Measurements from ENCODE around the gene FGF6. TPM values are rescaled to one million over a fixed set of nuclear protein-coding genes. Genes with fewer than 3 reads are reported as not detected.

FGF6 gene
- total RNA-seq (2021) (not detected in 2 replicates), Bru-seq, nascent RNA (not detected), BruChase-seq, experiment 1, labeled RNA remaining after a 2-hour chase (not detected), BruChase-seq, experiment 2, labeled RNA remaining after a 6-hour chase (percentile 10 among the genes with signal in this experiment)
- long read RNA-seq, result 0 reads

- intact Hi-C loops (cut with micrococcal nuclease; ENCODE audit: unreplicated experiment), result no loop called here
- TF ChIP-seq EZH2 (IDR thresholded peaks at IDR 0.05; ENCODE audit: low read depth) (no peak), CTCF (conservative IDR thresholded peaks at IDR 0.05) (no peak)
- no TSS peak for BruUV-seq (replicated peaks)
- Histone ChIP-seq H3K36me3 (ENCODE audit: low read depth) (no peaks in the 10 kb centered on the region), H3K27me3 (ENCODE audit: insufficient read depth, low read depth) (peaks cover 99% of the 10 kb centered on the region), H2AFZ (no peak within 1 kb of the TSS), H3K27ac (no peak within 1 kb of the TSS), H3F3A (ENCODE audit: insufficient read depth, low read depth) (no peaks in the 10 kb centered on the region), H3K79me2 (ENCODE audit: low read depth) (no peaks in the 10 kb centered on the region), H3K9me2 (ENCODE audit: insufficient read depth) (no peaks in the 10 kb centered on the region; the same call in 1 of the 2 replicates), H3K4me2 (no peak within 1 kb of the TSS), H4K20me1 (ENCODE audit: insufficient read depth) (no peaks in the 10 kb centered on the region), H3K9me3 (ENCODE audit: insufficient read depth, low read depth) (no peaks in the 10 kb centered on the region), H3K4me1 (replicated peaks; ENCODE audit: insufficient read depth) (no peaks in the 10 kb centered on the region), H3K4me3 (no peak within 1 kb of the TSS)
- CTCF ChIA-PET, result no interaction called here
- peak in 1 of 2 experiments; percentile 6 for DNase-seq
- POLR2A ChIA-PET (ENCODE audit: unreplicated experiment), result no interaction called here
Observed at GRCh38 chr12:4445156-4446101, at the start of gene FGF6. Gene FGF6, minus strand, starts transcription at chr12:4445815. Its CDS starts 245 bp downstream, at chr12:4445570.

GRCh38 chr12:4490973-4491372 is 45.4 kb upstream of the FGF6 start:
- no peaks in the 10 kb centered on the region for H4K20me1 ChIP-seq (ENCODE audit: insufficient read depth)
- CTCF ChIA-PET, result no interaction called here
- H3K9me3 ChIP-seq (ENCODE audit: insufficient read depth, low read depth), result no peaks in the 10 kb centered on the region

GRCh38 chr12:4489556-4489955 is 43.9 kb upstream of the FGF6 start:
- Histone ChIP-seq H3K79me2 (ENCODE audit: low read depth) (no peaks in the 10 kb centered on the region), H3K9me2 (ENCODE audit: insufficient read depth) (no peaks in the 10 kb centered on the region), H3K4me3 (no peak overlapping the region), H2AFZ (no peak overlapping the region), H3F3A (ENCODE audit: insufficient read depth, low read depth) (no peaks in the 10 kb centered on the region), H3K27me3 (ENCODE audit: insufficient read depth, low read depth) (no peaks in the 10 kb centered on the region), H3K36me3 (ENCODE audit: low read depth) (no peaks in the 10 kb centered on the region), H3K4me2 (no peak overlapping the region), H4K20me1 (ENCODE audit: insufficient read depth) (no peaks in the 10 kb centered on the region), H3K9me3 (ENCODE audit: insufficient read depth, low read depth) (no peaks in the 10 kb centered on the region), H3K27ac (no peak overlapping the region), H3K4me1 (replicated peaks; ENCODE audit: insufficient read depth) (peaks cover 9% of the 10 kb centered on the region; the same call in 1 of the 2 replicates)
- CTCF ChIA-PET, result no interaction called here
- TF ChIP-seq EZH2 (IDR thresholded peaks at IDR 0.05; ENCODE audit: low read depth), result no peak
- TF ChIP-seq CTCF (conservative IDR thresholded peaks at IDR 0.05), result no peak
- POLR2A ChIA-PET (ENCODE audit: unreplicated experiment), result no interaction called here
- no TSS peak for BruUV-seq (replicated peaks)
- no peak for DNase-seq
- intact Hi-C loops (cut with micrococcal nuclease; ENCODE audit: unreplicated experiment), result no loop called here

More at GRCh38 chr12:4490973-4491372, 45.4 kb upstream of the FGF6 start:
- POLR2A ChIA-PET (ENCODE audit: unreplicated experiment), result no interaction called here
- intact Hi-C loops (cut with micrococcal nuclease; ENCODE audit: unreplicated experiment), result no loop called here
- no peak overlapping the region for H3K27ac ChIP-seq
- DNase-seq, result no peak
- no peaks in the 10 kb centered on the region for H3K79me2 ChIP-seq (ENCODE audit: low read depth)
- BruUV-seq (replicated peaks), result no TSS peak
- no peaks in the 10 kb centered on the region for H3K4me1 ChIP-seq (replicated peaks; ENCODE audit: insufficient read depth)
- no peaks in the 10 kb centered on the region for H3K9me2 ChIP-seq (ENCODE audit: insufficient read depth)
- H3F3A ChIP-seq (ENCODE audit: insufficient read depth, low read depth), result no peaks in the 10 kb centered on the region
- H3K4me3 ChIP-seq, result no peak overlapping the region
- H3K36me3 ChIP-seq (ENCODE audit: low read depth), result no peaks in the 10 kb centered on the region
- no peaks in the 10 kb centered on the region for H3K27me3 ChIP-seq (ENCODE audit: insufficient read depth, low read depth)
- TF ChIP-seq EZH2 (IDR thresholded peaks at IDR 0.05; ENCODE audit: low read depth) (no peak), CTCF (conservative IDR thresholded peaks at IDR 0.05) (no peak)
- no peak overlapping the region for H3K4me2 ChIP-seq
- no peak overlapping the region for H2AFZ ChIP-seq
